T-helper 2 cell treated with Interferon-gamma antibody and Interleukin-4, amounts not matched to agents 5 μg/mL and 100 μg/mL, for 36 hours (primary cell): ENCODE measurements around the gene EEF2K.
"Not testable (repeated sequence)": the region's sequence is repeated elsewhere in the genome, so short reads cannot be mapped to it uniquely, and the experiment has no call there.

Experiments
- DNase-seq: peaks from one replicate; pipeline ENCODE4 v3.0.0; 2021; ENCODE audit warnings: low spot score
- H3K27ac Mint-ChIP-seq: one replicate; pipeline ENCODE4 v1.8.0; 2021; ENCODE audit warnings: mild to moderate bottlenecking, mixed read lengths
- H3K27me3 Mint-ChIP-seq: one replicate; pipeline ENCODE4 v1.8.0; 2021; ENCODE audit warnings: low read depth, mixed read lengths
- H3K36me3 Mint-ChIP-seq: one replicate; pipeline ENCODE4 v1.8.0; 2021; ENCODE audit warnings: low read depth, mixed read lengths
- H3K4me1 Mint-ChIP-seq: one replicate; pipeline ENCODE4 v1.8.0; 2021; ENCODE audit warnings: low read depth, mixed read lengths
- H3K4me3 Mint-ChIP-seq: one replicate; pipeline ENCODE4 v1.8.0; 2022; ENCODE audit warnings: mild to moderate bottlenecking, moderate library complexity, mixed read lengths
- H3K9me3 Mint-ChIP-seq: one replicate; pipeline ENCODE4 v1.8.0; 2021; ENCODE audit warnings: mixed read lengths

EEF2K gene

GRCh38 chr16:22206013-22206841 lies at the start of gene EEF2K:
Gene EEF2K (plus strand): TSS chr16:22206278. CDS start chr16:22225730, 19,452 bp downstream.
- Mint-ChIP-seq H3K27ac (peak within 1 kb of the TSS; percentile 81), H3K36me3 (peaks cover 21% of the 10 kb centered on the region), H3K4me3 (peak within 1 kb of the TSS; percentile 99), H3K4me1 (peaks cover 41% of the 10 kb centered on the region), H3K27me3 (no peaks in the 10 kb centered on the region), H3K9me3 (no peaks in the 10 kb centered on the region)
- DNase-seq, result peak; percentile 86

GRCh38 chr16:22161401-22161800 lies 44.7 kb upstream of the EEF2K start:
- Mint-ChIP-seq H3K27ac (no peak overlapping the region), H3K4me3 (peak overlapping the region; percentile 4)

GRCh38 chr16:22161999-22162655 lies 44.0 kb upstream of the EEF2K start, which contains the start of gene SDR42E2:
Gene SDR42E2 (plus strand): TSS chr16:22162506. CDS start chr16:22165583, 3,077 bp downstream.
- H3K9me3 Mint-ChIP-seq, result peaks cover 6% of the 10 kb centered on the region
- peak within 1 kb of the TSS; percentile 26 for H3K4me3 Mint-ChIP-seq
- peaks cover 28% of the 10 kb centered on the region for H3K27me3 Mint-ChIP-seq
- no peak within 1 kb of the TSS for H3K27ac Mint-ChIP-seq
- DNase-seq, result no peak
- H3K4me1 Mint-ChIP-seq, result peaks cover 1% of the 10 kb centered on the region
- peaks cover 2% of the 10 kb centered on the region for H3K36me3 Mint-ChIP-seq

More at GRCh38 chr16:22161401-22161800, 44.7 kb upstream of the EEF2K start:
- H3K4me1 Mint-ChIP-seq, result peaks cover 1% of the 10 kb centered on the region
- peaks cover 2% of the 10 kb centered on the region for H3K36me3 Mint-ChIP-seq
- peaks cover 28% of the 10 kb centered on the region for H3K27me3 Mint-ChIP-seq
- peaks cover 6% of the 10 kb centered on the region for H3K9me3 Mint-ChIP-seq
- DNase-seq, result no peak

GRCh38 chr16:22162656-22163009 lies 43.4 kb upstream of the EEF2K start:
- peaks cover 1% of the 10 kb centered on the region for H3K4me1 Mint-ChIP-seq
- H3K9me3 Mint-ChIP-seq, result peaks cover 6% of the 10 kb centered on the region
- H3K36me3 Mint-ChIP-seq, result peaks cover 2% of the 10 kb centered on the region
- no peak for DNase-seq
- H3K27ac Mint-ChIP-seq, result no peak overlapping the region
- peaks cover 28% of the 10 kb centered on the region for H3K27me3 Mint-ChIP-seq
- H3K4me3 Mint-ChIP-seq, result peak overlapping the region; percentile 26

GRCh38 chr16:22163806-22164205 lies 42.3 kb upstream of the EEF2K start:
- no peak for DNase-seq
- peaks cover 2% of the 10 kb centered on the region for H3K36me3 Mint-ChIP-seq
- H3K4me3 Mint-ChIP-seq, result no peak overlapping the region
- H3K27me3 Mint-ChIP-seq, result peaks cover 28% of the 10 kb centered on the region
- H3K27ac Mint-ChIP-seq, result no peak overlapping the region
- H3K4me1 Mint-ChIP-seq, result peaks cover 1% of the 10 kb centered on the region
- H3K9me3 Mint-ChIP-seq, result peaks cover 6% of the 10 kb centered on the region

- H3K4me3 Mint-ChIP-seq, result no peak overlapping the region
- H3K27ac Mint-ChIP-seq, result no peak overlapping the region
- peaks cover 6% of the 10 kb centered on the region for H3K9me3 Mint-ChIP-seq
- peaks cover 1% of the 10 kb centered on the region for H3K4me1 Mint-ChIP-seq
- H3K36me3 Mint-ChIP-seq, result peaks cover 2% of the 10 kb centered on the region
- H3K27me3 Mint-ChIP-seq, result peaks cover 28% of the 10 kb centered on the region
- DNase-seq, result no peak
Measured at GRCh38 chr16:22164482-22164881, 41.6 kb upstream of the EEF2K start.

- H3K4me1 Mint-ChIP-seq, result peaks cover 1% of the 10 kb centered on the region
- peaks cover 6% of the 10 kb centered on the region for H3K9me3 Mint-ChIP-seq
- peaks cover 20% of the 10 kb centered on the region for H3K27me3 Mint-ChIP-seq
- peaks cover 2% of the 10 kb centered on the region for H3K36me3 Mint-ChIP-seq
- no peak overlapping the region for H3K4me3 Mint-ChIP-seq
- no peak overlapping the region for H3K27ac Mint-ChIP-seq
- no peak for DNase-seq
Measured at GRCh38 chr16:22165508-22166285, 40.4 kb upstream of the EEF2K start.

- no peaks in the 10 kb centered on the region for H3K4me1 Mint-ChIP-seq
- H3K27ac Mint-ChIP-seq, result no peak overlapping the region
- H3K4me3 Mint-ChIP-seq, result no peak overlapping the region
- no peaks in the 10 kb centered on the region for H3K36me3 Mint-ChIP-seq
- H3K9me3 Mint-ChIP-seq, result no peaks in the 10 kb centered on the region
- DNase-seq, result no peak
- no peaks in the 10 kb centered on the region for H3K27me3 Mint-ChIP-seq
Measured at GRCh38 chr16:22171953-22172352, 34.1 kb upstream of the EEF2K start.

- not testable (repeated sequence) for H3K36me3 Mint-ChIP-seq, H3K27ac Mint-ChIP-seq, H3K4me3 Mint-ChIP-seq, H3K4me1 Mint-ChIP-seq, H3K9me3 Mint-ChIP-seq, H3K27me3 Mint-ChIP-seq, DNase-seq
Measured at GRCh38 chr16:22172642-22173041, 33.4 kb upstream of the EEF2K start.

GRCh38 chr16:22174642-22175041 lies 31.4 kb upstream of the EEF2K start:
- H3K4me1 Mint-ChIP-seq, result no peaks in the 10 kb centered on the region
- no peak overlapping the region for H3K4me3 Mint-ChIP-seq
- no peaks in the 10 kb centered on the region for H3K36me3 Mint-ChIP-seq
- no peaks in the 10 kb centered on the region for H3K9me3 Mint-ChIP-seq
- H3K27ac Mint-ChIP-seq, result no peak overlapping the region
- H3K27me3 Mint-ChIP-seq, result peaks cover 3% of the 10 kb centered on the region
- no peak for DNase-seq

- no peak overlapping the region for H3K27ac Mint-ChIP-seq
- H3K36me3 Mint-ChIP-seq, result no peaks in the 10 kb centered on the region
- peaks cover 5% of the 10 kb centered on the region for H3K27me3 Mint-ChIP-seq
- no peaks in the 10 kb centered on the region for H3K9me3 Mint-ChIP-seq
- no peak for DNase-seq
- no peaks in the 10 kb centered on the region for H3K4me1 Mint-ChIP-seq
- H3K4me3 Mint-ChIP-seq, result no peak overlapping the region
Measured at GRCh38 chr16:22177968-22178930, 27.8 kb upstream of the EEF2K start.

GRCh38 chr16:22181426-22181825 lies 24.7 kb upstream of the EEF2K start:
- Mint-ChIP-seq H3K36me3 (no peaks in the 10 kb centered on the region), H3K4me1 (no peaks in the 10 kb centered on the region), H3K27ac (no peak overlapping the region), H3K9me3 (no peaks in the 10 kb centered on the region), H3K27me3 (peaks cover 5% of the 10 kb centered on the region), H3K4me3 (no peak overlapping the region)
- DNase-seq, result no peak

- H3K27ac Mint-ChIP-seq, result no peak overlapping the region
- no peak for DNase-seq
- no peaks in the 10 kb centered on the region for H3K9me3 Mint-ChIP-seq
- H3K4me1 Mint-ChIP-seq, result no peaks in the 10 kb centered on the region
- H3K36me3 Mint-ChIP-seq, result no peaks in the 10 kb centered on the region
- no peak overlapping the region for H3K4me3 Mint-ChIP-seq
- peaks cover 5% of the 10 kb centered on the region for H3K27me3 Mint-ChIP-seq
Measured at GRCh38 chr16:22181843-22182242, 24.2 kb upstream of the EEF2K start.
